ENCODE measurements around the gene PTPRN2. TPM values are rescaled to one million over a fixed set of nuclear protein-coding genes. Genes with fewer than 3 reads are reported as not detected.
"Not testable (repeated sequence)": the region's sequence is repeated elsewhere in the genome, so short reads cannot be mapped to it uniquely, and the experiment has no call there.

PTPRN2 gene
- total and polyA plus RNA-seq, 2 donors from 2014 or later: 4.8 to 6.2 TPM

DNA sequence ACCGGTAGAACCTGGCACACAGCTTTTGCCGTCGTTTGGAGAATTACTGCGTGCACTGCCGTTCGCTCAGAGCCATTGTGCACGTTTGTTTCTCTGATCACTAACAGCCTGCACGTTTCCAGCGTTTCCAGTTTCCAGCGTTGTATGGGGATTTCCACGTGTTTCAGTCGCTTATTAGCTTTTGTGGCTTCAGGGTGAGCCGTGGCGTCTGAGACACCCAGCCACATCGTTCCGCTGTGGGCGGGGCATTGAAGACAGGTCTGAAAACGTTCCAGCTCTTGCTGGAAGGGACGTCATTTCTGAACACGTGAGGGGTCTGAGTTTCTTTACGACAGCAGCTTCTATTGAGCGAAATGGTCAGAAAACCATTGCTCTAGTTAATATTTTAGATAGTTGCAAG is 1086.0 kb downstream of the PTPRN2 start:
- Histone ChIP-seq H3K9me3 (ENCODE audit: control insufficient read depth in 2 of 3, insufficient read depth in 1 of 3, low read length in 3 of 3) (no peaks in the 10 kb centered on the region), H3K4me3 (ENCODE audit: low read length in 3 of 3) (no peak overlapping the region), H3K27me3 (ENCODE audit: control insufficient read depth, insufficient read depth, low read length) (no peaks in the 10 kb centered on the region), H3K9ac (ENCODE audit: low read length in 3 of 3) (no peak overlapping the region), H3K27ac (ENCODE audit: low read depth in 2 of 2, low read length in 2 of 2) (no peak overlapping the region), H3K36me3 (ENCODE audit: control insufficient read depth in 2 of 3, insufficient read depth in 3 of 3, low read length in 3 of 3) (no peaks in the 10 kb centered on the region), H3K4me1 (ENCODE audit: control insufficient read depth in 2 of 3, insufficient read depth in 2 of 3, low read depth in 1 of 3, low read length in 3 of 3) (no peaks in the 10 kb centered on the region)
- intact Hi-C loops (cut with DNase I): no loop called here
- no peak for FAIRE-seq
- DNase-seq: peak in 1 of 5 donors; percentile 11
- TF ChIP-seq, protein P1, sequence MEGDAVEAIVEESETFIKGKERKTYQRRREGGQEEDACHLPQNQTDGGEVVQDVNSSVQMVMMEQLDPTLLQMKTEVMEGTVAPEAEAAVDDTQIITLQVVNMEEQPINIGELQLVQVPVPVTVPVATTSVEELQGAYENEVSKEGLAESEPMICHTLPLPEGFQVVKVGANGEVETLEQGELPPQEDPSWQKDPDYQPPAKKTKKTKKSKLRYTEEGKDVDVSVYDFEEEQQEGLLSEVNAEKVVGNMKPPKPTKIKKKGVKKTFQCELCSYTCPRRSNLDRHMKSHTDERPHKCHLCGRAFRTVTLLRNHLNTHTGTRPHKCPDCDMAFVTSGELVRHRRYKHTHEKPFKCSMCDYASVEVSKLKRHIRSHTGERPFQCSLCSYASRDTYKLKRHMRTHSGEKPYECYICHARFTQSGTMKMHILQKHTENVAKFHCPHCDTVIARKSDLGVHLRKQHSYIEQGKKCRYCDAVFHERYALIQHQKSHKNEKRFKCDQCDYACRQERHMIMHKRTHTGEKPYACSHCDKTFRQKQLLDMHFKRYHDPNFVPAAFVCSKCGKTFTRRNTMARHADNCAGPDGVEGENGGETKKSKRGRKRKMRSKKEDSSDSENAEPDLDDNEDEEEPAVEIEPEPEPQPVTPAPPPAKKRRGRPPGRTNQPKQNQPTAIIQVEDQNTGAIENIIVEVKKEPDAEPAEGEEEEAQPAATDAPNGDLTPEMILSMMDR (IDR thresholded peaks at IDR 0.05; ENCODE audit: borderline replicate concordance, extremely low read depth, insufficient read depth): no peak

DNA sequence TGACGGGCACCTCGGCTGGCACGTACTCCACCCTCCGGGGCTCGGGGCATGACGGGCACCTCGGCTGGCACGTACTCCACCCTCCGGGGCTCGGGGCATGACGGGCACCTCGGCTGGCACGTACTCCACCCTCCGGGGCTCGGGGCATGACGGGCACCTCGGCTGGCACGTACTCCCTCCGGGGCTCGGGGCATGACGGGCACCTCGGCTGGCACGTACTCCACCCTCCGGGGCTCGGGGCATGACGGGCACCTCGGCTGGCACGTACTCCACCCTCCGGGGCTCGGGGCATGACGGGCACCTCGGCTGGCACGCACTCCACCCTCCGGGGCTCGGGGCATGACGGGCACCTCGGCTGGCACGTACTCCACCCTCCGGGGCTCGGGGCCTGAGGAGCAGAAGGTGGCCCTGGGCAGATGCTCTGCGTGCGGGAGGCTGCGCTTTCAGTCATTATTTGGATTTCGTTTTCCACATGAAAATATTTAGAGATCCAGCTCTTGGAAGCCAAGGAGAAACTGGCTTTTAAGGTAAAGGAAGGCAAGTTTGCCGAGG is 1086.6 kb downstream of the PTPRN2 start:
- H3K4me1 ChIP-seq (ENCODE audit: control insufficient read depth in 2 of 3, insufficient read depth in 2 of 3, low read depth in 1 of 3, low read length in 3 of 3); H3K27me3 ChIP-seq (ENCODE audit: control insufficient read depth, insufficient read depth, low read length); DNase-seq; H3K36me3 ChIP-seq (ENCODE audit: control insufficient read depth in 2 of 3, insufficient read depth in 3 of 3, low read length in 3 of 3); H3K27ac ChIP-seq (ENCODE audit: low read depth in 2 of 2, low read length in 2 of 2); H3K9ac ChIP-seq (ENCODE audit: low read length in 3 of 3); H3K4me3 ChIP-seq (ENCODE audit: low read length in 3 of 3); H3K9me3 ChIP-seq (ENCODE audit: control insufficient read depth in 2 of 3, insufficient read depth in 1 of 3, low read length in 3 of 3); intact Hi-C loops (cut with DNase I); FAIRE-seq: not testable (repeated sequence)

DNA sequence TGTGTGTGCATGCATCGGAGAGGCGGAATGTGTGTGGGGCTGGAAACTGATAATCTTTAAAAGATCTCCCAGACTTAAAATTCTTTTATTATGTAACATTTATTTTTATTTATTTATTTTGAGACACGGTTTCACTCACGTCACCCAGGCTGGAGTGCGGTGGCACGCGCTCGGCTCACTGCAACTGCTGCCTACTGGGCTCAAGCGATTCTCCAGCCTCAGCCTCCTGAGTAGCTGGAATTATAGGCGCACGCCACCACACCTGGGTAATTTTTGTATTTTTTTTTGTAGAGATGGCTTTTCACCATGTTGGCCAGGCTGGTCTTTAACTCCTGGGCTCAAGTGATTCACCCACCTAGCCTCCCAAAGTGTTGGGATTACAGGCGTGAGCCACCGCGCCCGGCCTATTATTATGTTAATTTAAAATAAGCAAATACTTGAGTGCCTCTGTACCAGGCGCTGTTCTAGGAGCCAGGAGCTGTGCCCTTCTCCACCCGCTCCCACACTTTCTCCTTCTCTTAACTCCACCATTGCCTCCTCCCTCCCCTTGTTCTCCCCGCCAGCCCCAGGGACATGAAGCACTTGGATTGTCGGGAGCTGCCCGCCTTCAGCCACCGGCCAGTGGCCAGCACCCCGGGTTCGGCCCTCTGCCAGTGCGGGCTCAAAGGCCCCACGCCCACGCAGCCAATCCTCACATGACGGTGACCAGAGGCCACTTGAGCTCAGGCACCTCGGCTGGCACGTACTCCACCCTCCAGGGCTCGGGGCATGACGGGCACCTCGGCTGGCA is 1087.3 kb downstream of the PTPRN2 start:
- no peak for DNase-seq

GRCh38 chr7:157499835-157500153 is 1087.8 kb downstream of the PTPRN2 start:
- Histone ChIP-seq H3K4me3 (ENCODE audit: low read length in 3 of 3) (no peak overlapping the region), H3K27me3 (ENCODE audit: control insufficient read depth, insufficient read depth, low read length) (no peaks in the 10 kb centered on the region), H3K36me3 (ENCODE audit: control insufficient read depth in 2 of 3, insufficient read depth in 3 of 3, low read length in 3 of 3) (no peaks in the 10 kb centered on the region), H3K4me1 (ENCODE audit: control insufficient read depth in 2 of 3, insufficient read depth in 2 of 3, low read depth in 1 of 3, low read length in 3 of 3) (no peaks in the 10 kb centered on the region), H3K27ac (ENCODE audit: low read depth in 2 of 2, low read length in 2 of 2) (no peak overlapping the region), H3K9ac (ENCODE audit: low read length in 3 of 3) (no peak overlapping the region), H3K9me3 (ENCODE audit: control insufficient read depth in 2 of 3, insufficient read depth in 1 of 3, low read length in 3 of 3) (no peaks in the 10 kb centered on the region)
- intact Hi-C loops (cut with DNase I): no loop called here
- DNase-seq (no peak), FAIRE-seq (no peak)
- TF ChIP-seq, protein P1 (IDR thresholded peaks at IDR 0.05; ENCODE audit: borderline replicate concordance, extremely low read depth, insufficient read depth): no peak

More for the DNA sequence above, 1087.3 kb downstream of the PTPRN2 start:
- H3K4me3 ChIP-seq (ENCODE audit: low read length in 3 of 3): no peak overlapping the region
- intact Hi-C loops (cut with DNase I): no loop called here
- no peaks in the 10 kb centered on the region for H3K36me3 ChIP-seq (ENCODE audit: control insufficient read depth in 2 of 3, insufficient read depth in 3 of 3, low read length in 3 of 3)
- H3K4me1 ChIP-seq (ENCODE audit: control insufficient read depth in 2 of 3, insufficient read depth in 2 of 3, low read depth in 1 of 3, low read length in 3 of 3): no peaks in the 10 kb centered on the region
- H3K27me3 ChIP-seq (ENCODE audit: control insufficient read depth, insufficient read depth, low read length): no peaks in the 10 kb centered on the region
- no peak overlapping the region for H3K27ac ChIP-seq (ENCODE audit: low read depth in 2 of 2, low read length in 2 of 2)
- no peak overlapping the region for H3K9ac ChIP-seq (ENCODE audit: low read length in 3 of 3)
- FAIRE-seq: no peak
- TF ChIP-seq, protein P1 (IDR thresholded peaks at IDR 0.05; ENCODE audit: borderline replicate concordance, extremely low read depth, insufficient read depth): no peak
- no peaks in the 10 kb centered on the region for H3K9me3 ChIP-seq (ENCODE audit: control insufficient read depth in 2 of 3, insufficient read depth in 1 of 3, low read length in 3 of 3)

Measured in kidney (tissue), 14 donors.